ENCODE data around the gene TARS3.

TARS3 gene

DNA sequence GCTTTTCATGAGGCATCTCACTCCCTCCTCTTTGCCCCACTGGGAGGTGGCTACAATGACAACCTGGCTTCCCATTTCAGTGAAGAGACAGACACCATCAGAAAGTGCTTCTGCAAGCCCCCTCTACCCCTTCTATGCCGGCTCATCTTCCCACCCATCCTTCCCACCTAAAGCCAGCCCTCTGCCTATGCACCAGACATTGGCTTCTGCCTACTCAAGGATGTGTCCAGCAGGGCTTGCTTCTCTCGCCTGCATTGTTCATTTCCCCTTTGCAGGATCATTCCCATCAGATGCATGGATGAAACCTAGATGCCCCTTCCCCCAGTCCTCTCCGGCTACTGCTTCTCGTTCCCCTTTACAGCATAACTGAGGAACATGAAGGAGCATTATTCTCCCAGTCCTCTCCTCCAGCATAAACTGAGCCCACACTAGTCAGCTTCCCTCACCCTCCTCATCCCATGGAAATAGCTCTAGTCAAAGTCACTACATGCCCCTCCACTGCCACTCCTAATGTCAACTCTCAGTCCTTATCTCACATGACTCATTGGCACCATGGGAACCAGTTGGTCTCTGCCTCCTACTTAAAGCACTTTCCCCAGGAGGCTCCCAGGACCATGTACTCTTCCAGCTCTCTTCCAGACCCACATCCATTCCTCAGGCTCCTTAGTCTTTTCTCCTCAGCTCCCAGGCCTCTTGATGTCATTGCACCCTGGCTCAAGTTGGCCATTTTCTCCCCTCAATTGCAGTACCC lies 120.0 kb downstream of the TARS3 start:
- Histone ChIP-seq H3K9me3 (ENCODE audit: low read depth, low read length) (no peaks in the 10 kb centered on the region), H3K27ac (no peak overlapping the region), H3K9ac (ENCODE audit: insufficient read length) (no peak overlapping the region), H3K36me3 (ENCODE audit: insufficient read depth, low read length) (no peaks in the 10 kb centered on the region), H3K4me3 (no peak overlapping the region)
- TF ChIP-seq POLR2AphosphoS5 (IDR thresholded peaks at IDR 0.05; ENCODE audit: borderline replicate concordance, low read depth, low read length), result no peak
- DNase-seq (ENCODE audit: low read depth, low spot score), result no peak

Measured in SK-N-MC (cell line).